Endodermal cell (in vitro differentiated cells): Measurements from ENCODE around the gene CCNB1IP1. TPM values are rescaled to one million over a fixed set of nuclear protein-coding genes. Genes with fewer than 3 reads are reported as not detected.

Experiments used
- DNase-seq: peaks from one replicate; pipeline ENCODE4 v3.0.0-alpha.2; 2017
- H3K27ac ChIP-seq: 2 replicates; pipeline ENCODE4 v1.5.1; 2013; ENCODE audit warnings: mild to moderate bottlenecking, low read depth, low read length, moderate library complexity
- H3K27me3 ChIP-seq: 2 replicates; pipeline ENCODE4 v1.6.1; 2013; ENCODE audit warnings: mild to moderate bottlenecking, low read length, moderate library complexity; ENCODE audit not compliant: insufficient read depth, control insufficient read depth, poor library complexity, severe bottlenecking
- H3K36me3 ChIP-seq: 2 replicates; pipeline ENCODE4 v1.7.0; 2013; ENCODE audit warnings: mild to moderate bottlenecking, low read length, moderate library complexity; ENCODE audit not compliant: control insufficient read depth, insufficient read depth
- H3K4me1 ChIP-seq: one replicate; pipeline ENCODE4 v1.7.0; 2013; ENCODE audit warnings: low read length; ENCODE audit not compliant: control insufficient read depth, insufficient read depth
- H3K4me3 ChIP-seq: 2 replicates; pipeline ENCODE4 v1.5.1; 2013; ENCODE audit warnings: mild to moderate bottlenecking, low read length, moderate library complexity
- H3K9ac ChIP-seq: 2 replicates; pipeline ENCODE4 v1.6.1; 2013; ENCODE audit warnings: mild to moderate bottlenecking, low read length, moderate library complexity; ENCODE audit not compliant: poor library complexity, severe bottlenecking; ENCODE audit errors: extremely low read depth
- H3K9me3 ChIP-seq: 2 replicates; pipeline ENCODE4 v1.6.1; 2013; ENCODE audit warnings: mild to moderate bottlenecking, low read length, moderate library complexity; ENCODE audit not compliant: control insufficient read depth
- H3K27ac Mint-ChIP-seq: 2 replicates; pipeline ENCODE4 v1.8.0; 2020; ENCODE audit warnings: mixed read lengths
- H3K27me3 Mint-ChIP-seq: 2 replicates; pipeline ENCODE4 v1.8.0; 2021; ENCODE audit warnings: mild to moderate bottlenecking, mixed read lengths; ENCODE audit not compliant: insufficient read depth
- H3K36me3 Mint-ChIP-seq: 2 replicates; pipeline ENCODE4 v1.8.0; 2020; ENCODE audit warnings: low read depth, mixed read lengths
- H3K4me1 Mint-ChIP-seq: 2 replicates; pipeline ENCODE4 v1.8.0; 2020; ENCODE audit warnings: mixed read lengths
- H3K4me3 Mint-ChIP-seq: 2 replicates; pipeline ENCODE4 v1.8.0; 2020; ENCODE audit warnings: mild to moderate bottlenecking, moderate library complexity, mixed read lengths
- H3K9me3 Mint-ChIP-seq: 2 replicates; pipeline ENCODE4 v1.8.0; 2020; ENCODE audit warnings: mild to moderate bottlenecking, mixed read lengths
- WGBS, 2 experiments: methylation state at CpG; one replicate each; pipeline versions ENCODE4 v1.1.5 to v1.1.7; 2013; ENCODE audit warnings: missing lambda C conversion rate in 2 of 2, mixed read lengths in 1 of 2; ENCODE audit not compliant: insufficient coverage in 1 of 2, insufficient read length in 1 of 2; 5-methylcytosine and 5-hydroxymethylcytosine counted together
- total RNA-seq, 2 donors: library from RNA; stranded (reverse); fragmentation: NEBNext Ultra II Directional in 1 of 2; extraction: Animal tissue kit (Norgen Biotek cat#: 25700) in 1 of 2; gene quantifications; 2 replicates in 1 of 2; 3 replicates in 1 of 2; pipeline ENCODE4 v1.2.1, GENCODE V29; 2021
- TF ChIP-seq, protein P1 (sequence below): fragments of 200-600 bp; sonication (generic); conservative IDR thresholded peaks from 2 replicates; pipeline ENCODE4 v1.5.0; 2021; ENCODE audit warnings: antibody characterized with exemption, mild to moderate bottlenecking

The CCNB1IP1 gene
- total RNA-seq, 2 donors from 2014 or later = 96.1 to 99.5 TPM

DNA sequence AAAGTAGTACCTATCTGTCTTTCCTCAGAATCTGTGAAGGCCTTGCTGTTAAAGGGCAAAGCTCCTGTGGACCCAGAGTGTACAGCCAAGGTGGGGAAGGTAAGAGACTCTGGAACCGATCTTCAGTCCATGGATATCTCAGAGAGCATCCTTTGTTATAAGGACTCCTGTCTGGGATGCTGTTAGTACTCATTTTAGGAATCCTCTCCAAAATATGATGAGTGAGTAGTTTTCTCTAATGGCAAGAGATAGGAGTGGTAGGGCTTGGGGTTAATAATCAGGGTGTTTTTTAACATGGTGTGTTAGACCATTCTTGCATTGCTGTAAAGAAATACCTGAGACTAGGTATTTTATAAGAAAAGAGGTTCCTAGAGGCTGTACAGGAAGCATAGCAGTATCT is 12.3 kb upstream of the CCNB1IP1 start:
- H3K4me1 ChIP-seq = no peaks in the 10 kb centered on the region
- Mint-ChIP-seq H3K9me3 (no peaks in the 10 kb centered on the region), H3K4me1 (peaks cover 4% of the 10 kb centered on the region), H3K4me3 (no peak overlapping the region), H3K27ac (no peak overlapping the region), H3K27me3 (no peaks in the 10 kb centered on the region), H3K36me3 (peaks cover 41% of the 10 kb centered on the region)
- peaks cover 51% of the 10 kb centered on the region for H3K36me3 ChIP-seq
- no peak overlapping the region for H3K27ac ChIP-seq
- 88 to 100% methylated on average over 1 of the region's 1 CpG for WGBS, 2 experiments
- no peak for DNase-seq
- H3K27me3 ChIP-seq = no peaks in the 10 kb centered on the region
- H3K9me3 ChIP-seq = no peaks in the 10 kb centered on the region
- no peak overlapping the region for H3K4me3 ChIP-seq
- no peak overlapping the region for H3K9ac ChIP-seq
- TF ChIP-seq, protein P1, sequence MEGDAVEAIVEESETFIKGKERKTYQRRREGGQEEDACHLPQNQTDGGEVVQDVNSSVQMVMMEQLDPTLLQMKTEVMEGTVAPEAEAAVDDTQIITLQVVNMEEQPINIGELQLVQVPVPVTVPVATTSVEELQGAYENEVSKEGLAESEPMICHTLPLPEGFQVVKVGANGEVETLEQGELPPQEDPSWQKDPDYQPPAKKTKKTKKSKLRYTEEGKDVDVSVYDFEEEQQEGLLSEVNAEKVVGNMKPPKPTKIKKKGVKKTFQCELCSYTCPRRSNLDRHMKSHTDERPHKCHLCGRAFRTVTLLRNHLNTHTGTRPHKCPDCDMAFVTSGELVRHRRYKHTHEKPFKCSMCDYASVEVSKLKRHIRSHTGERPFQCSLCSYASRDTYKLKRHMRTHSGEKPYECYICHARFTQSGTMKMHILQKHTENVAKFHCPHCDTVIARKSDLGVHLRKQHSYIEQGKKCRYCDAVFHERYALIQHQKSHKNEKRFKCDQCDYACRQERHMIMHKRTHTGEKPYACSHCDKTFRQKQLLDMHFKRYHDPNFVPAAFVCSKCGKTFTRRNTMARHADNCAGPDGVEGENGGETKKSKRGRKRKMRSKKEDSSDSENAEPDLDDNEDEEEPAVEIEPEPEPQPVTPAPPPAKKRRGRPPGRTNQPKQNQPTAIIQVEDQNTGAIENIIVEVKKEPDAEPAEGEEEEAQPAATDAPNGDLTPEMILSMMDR = no peak

DNA sequence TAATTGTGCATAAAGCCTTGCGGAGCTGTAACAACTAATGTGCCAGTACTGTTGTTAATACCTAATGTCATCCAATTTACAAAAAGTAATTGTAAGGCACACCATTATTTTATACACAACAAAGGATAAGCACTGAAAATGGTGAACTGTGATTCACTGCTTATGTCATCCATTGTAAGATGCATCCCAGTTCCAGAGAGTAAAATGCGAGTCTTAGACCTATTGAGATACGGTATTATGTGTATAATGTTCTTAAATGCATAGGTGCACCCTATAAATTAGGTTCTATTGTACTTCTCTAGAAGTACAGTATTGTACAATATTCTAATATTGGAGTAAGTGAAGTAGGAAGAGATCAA is 10.8 kb upstream of the CCNB1IP1 start:
- peak overlapping the region; percentile 91 for H3K4me3 Mint-ChIP-seq
- peaks cover 37% of the 10 kb centered on the region for H3K36me3 ChIP-seq
- H3K27ac Mint-ChIP-seq = peak overlapping the region; percentile 99
- H3K9me3 ChIP-seq = no peaks in the 10 kb centered on the region
- H3K36me3 Mint-ChIP-seq = peaks cover 30% of the 10 kb centered on the region
- H3K27ac ChIP-seq = peak overlapping the region; percentile 69
- no peaks in the 10 kb centered on the region for H3K27me3 Mint-ChIP-seq
- peak overlapping the region; percentile 100 for H3K4me3 ChIP-seq
- H3K27me3 ChIP-seq = no peaks in the 10 kb centered on the region
- DNase-seq = no peak
- no peaks in the 10 kb centered on the region for H3K9me3 Mint-ChIP-seq
- peak overlapping the region; percentile 95 for H3K9ac ChIP-seq
- WGBS, 2 experiments = 0 to 12% methylated on average over 2 of the region's 3 CpGs
- H3K4me1 ChIP-seq = no peaks in the 10 kb centered on the region
- H3K4me1 Mint-ChIP-seq = peaks cover 4% of the 10 kb centered on the region
- TF ChIP-seq, protein P1 = no peak

DNA sequence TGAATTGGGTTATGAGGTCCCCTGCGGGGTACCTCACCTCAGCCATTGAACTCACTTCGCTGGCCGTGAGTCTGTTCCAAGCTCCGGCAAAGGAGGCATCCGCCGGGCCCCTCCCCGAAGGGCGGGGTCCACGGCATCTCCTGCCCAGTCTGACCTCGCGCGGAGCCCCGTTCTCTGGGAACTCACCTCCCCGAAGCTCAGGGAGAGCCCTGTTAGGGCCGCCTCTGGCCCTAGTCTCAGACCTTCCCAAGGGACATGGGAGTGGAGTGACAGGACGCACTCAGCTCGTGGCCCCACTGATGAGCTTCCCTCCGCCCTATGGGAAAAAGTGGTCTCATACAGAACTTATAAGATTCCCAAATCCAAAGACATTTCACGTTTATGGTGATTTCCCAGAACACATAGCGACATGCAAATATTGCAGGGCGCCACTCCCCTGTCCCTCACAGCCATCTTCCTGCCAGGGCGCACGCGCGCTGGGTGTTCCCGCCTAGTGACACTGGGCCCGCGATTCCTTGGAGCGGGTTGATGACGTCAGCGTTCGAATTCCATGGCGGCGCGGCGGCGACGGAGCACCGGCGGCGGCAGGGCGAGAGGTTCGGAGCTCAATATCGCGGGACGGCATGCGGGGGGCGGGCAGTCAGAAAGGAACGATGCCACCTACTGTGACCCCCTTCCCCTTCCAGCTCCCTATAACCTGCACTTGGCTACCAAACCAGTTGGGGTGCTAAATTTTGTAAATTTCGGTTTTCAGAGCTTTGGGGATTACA is 10.2 kb upstream of the CCNB1IP1 start, which contains the start of gene PARP2:
Gene PARP2, plus strand, starts transcription at position 544 of the 770 bp plus-strand sequence. Its CDS starts 7 bp downstream, at position 551.
- H3K36me3 Mint-ChIP-seq = peaks cover 28% of the 10 kb centered on the region
- H3K9ac ChIP-seq = peak within 1 kb of the TSS; percentile 95
- H3K36me3 ChIP-seq = peaks cover 32% of the 10 kb centered on the region
- TF ChIP-seq, protein P1 = no peak
- peak within 1 kb of the TSS; percentile 100 for H3K4me3 ChIP-seq
- no peaks in the 10 kb centered on the region for H3K9me3 ChIP-seq
- H3K4me3 Mint-ChIP-seq = peak within 1 kb of the TSS; percentile 91
- WGBS, 2 experiments = 0 to 8% methylated on average over 5 to 50 of the region's 50 CpGs
- no peaks in the 10 kb centered on the region for H3K4me1 ChIP-seq
- peak; percentile 99 for DNase-seq
- peak within 1 kb of the TSS; percentile 99 for H3K27ac Mint-ChIP-seq
- H3K27me3 ChIP-seq = no peaks in the 10 kb centered on the region
- peak within 1 kb of the TSS; percentile 96 for H3K27ac ChIP-seq
- peaks cover 4% of the 10 kb centered on the region for H3K4me1 Mint-ChIP-seq
- H3K9me3 Mint-ChIP-seq = no peaks in the 10 kb centered on the region
- H3K27me3 Mint-ChIP-seq = no peaks in the 10 kb centered on the region
